Activated CD8-positive, alpha-beta memory T cell treated with anti-CD3 and anti-CD28 coated beads, Interleukin-2, amount 50 U/mL, for 1 hour (primary cell): ENCODE results near the gene UCN.
"Not testable (repeated sequence)": the region's sequence is repeated elsewhere in the genome, so short reads cannot be mapped to it uniquely, and the experiment has no call there.

Experiments
- DNase-seq: peaks from one replicate; pipeline ENCODE4 v3.0.0-alpha.2; 2020; ENCODE audit errors: extremely low read depth

Gene UCN, protein sequence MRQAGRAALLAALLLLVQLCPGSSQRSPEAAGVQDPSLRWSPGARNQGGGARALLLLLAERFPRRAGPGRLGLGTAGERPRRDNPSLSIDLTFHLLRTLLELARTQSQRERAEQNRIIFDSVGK

DNA sequence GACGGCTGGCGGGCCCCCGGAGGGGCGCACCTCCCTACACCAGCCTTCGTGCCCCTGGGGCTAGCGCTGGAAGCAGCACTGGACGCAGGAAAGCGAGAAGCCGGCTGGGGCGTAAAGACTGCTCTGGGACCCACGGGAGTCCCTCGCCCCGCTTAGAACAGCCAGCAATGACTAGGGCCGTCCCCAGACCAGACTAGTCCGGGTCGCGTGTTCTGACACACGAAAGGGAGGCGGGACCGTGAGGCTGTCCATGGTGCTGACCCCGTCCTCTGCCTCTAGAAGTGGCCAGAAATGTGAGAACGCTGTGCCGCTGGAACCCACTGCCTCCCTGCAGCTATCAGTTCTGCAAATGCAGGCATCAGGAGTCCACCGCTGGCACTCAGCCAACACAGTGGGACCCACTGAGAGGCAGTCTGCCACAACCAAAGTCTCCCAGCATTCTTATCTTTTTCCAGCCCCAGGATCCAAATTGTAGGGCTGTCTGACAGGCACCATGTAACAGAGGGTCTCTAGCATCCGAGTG lies at the start of gene UCN:
TSS of gene UCN (minus strand) at position 87 of the 523 bp plus-strand sequence. CDS start 550 bp downstream, outside the sequence.
- no peak for DNase-seq

DNA sequence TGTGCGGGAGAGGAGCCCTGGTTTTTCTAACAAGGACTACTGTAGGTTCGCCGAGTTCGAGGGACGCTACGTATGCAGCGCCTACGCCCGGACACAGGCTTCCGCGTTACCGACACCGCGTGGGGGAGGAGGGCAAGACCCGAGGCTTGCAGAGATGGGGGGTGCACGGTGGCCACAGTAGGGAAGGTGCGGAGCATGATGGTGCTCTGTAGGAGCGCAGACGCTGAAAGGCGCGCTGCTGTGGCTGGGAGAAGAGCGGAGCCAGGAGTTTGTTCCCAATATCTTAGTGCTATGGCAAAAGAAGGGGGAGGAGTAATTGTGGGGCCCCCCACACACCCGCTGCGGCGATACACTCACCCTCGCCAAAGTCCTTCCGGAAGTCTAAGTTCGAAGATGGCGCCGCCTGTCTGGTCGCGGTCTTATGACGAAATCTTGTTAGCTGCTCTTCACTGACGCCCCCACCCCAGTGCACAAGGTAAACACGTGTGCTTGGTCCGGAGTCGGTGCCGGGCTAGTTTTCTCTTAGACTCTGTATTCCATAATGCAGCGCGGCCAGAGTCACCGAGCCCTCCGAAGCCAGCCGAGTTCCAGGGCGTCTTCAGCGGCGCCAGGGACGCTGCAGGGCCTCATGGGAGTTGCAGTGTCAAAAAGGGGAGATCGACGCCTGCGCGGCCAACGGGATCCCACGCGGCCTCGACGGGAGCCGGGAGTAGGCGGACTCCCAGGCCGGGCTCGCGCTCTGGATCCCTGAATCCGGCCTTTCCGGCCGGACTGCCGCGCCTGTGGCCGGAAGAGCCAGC lies 48.3 kb upstream of the UCN start, which contains the start of gene GTF3C2:
TSS of gene GTF3C2 (minus strand) at position 383 of the 800 bp plus-strand sequence. CDS start 13,210 bp downstream, outside the sequence.
- peak; percentile 87 for DNase-seq

DNA sequence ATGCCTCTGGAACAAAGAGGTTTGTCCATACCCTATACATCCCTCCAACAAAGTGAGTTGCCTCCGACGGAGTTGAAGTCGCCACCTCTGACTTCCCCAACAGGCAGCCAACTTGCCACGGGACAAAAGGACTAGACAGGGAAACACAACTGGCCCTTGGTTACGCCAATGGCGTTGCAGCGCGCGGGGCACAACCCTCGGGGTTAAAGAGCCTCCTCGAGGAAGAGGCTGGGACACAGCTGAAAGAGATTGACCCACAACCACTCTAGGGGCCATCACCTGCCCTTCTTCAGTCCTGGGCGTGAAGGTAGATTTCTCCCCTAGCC lies 47.8 kb upstream of the UCN start:
- DNase-seq = no peak

DNA sequence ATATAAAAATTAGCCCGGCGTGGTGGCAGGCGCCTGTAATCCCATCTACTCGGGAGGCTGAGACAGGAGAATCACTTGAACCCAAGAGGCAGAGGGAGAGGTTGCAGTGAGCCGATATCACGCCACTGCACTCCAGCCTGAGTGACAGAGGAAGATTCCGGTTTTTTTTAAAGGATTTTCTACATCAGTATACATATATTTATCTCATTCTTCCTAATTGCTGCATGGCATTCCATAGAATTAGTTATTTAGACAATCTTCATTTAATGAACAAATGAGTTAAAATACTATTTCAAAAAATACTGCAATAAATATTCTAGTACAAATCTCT lies 46.3 kb upstream of the UCN start:
- DNase-seq = no peak

DNA sequence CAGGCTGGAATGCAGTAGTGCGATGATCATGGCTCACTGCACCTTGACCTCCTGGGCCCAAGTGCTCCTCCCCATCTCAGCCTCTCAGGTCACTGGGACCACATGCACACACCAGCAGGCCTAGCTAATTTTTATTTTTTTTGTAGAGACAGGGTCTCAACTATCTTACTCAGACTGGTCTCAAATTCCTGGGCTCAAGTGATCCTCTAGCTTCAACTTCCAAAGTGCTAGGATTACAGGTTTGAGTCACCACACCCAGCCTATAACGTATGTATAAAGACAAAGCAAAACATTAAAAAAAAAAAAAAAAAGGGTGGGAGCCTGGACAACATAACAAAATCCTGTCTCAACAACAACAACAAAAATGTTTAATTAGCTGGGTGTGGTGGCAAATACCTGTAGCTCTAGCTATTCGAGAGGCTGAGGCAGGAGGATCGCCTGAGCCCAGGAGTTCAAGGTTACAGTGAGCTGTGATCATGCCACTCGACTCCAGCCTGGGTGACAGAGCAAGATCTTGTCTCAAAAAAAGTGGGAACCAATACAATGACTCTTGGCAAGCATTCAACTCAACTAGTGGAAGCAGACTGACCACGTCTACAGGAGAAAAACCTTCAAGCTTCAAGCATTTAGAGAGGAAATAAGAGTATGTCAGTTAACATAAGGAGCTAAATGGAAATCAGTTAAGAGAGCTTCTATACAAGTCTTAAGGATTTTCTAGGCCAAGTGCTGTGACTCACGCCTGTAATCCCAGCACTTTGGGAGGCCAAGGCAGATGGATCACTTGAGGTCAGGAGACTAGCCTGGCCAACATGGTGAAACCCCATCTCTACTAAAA lies 45.7 kb upstream of the UCN start:
- DNase-seq = no peak

DNA sequence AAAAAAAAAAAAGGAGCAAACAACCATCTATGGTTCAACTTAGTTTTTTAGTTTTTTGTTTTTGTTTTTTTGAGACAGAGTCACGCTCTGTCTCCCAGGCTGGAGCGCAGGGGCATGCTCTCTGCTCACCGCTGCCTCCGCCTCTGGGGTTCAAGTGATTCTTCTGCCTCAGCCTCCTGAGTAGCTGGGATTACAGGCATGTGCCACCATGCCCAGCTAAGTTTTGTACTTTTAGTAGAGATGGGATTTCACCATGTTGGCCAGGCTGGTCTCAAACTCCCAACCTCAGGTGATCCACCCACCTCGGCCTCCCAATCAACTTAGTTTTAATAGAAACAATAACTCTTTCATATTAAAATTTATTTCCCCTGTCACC lies 45.1 kb upstream of the UCN start:
- not testable (repeated sequence) for DNase-seq

DNA sequence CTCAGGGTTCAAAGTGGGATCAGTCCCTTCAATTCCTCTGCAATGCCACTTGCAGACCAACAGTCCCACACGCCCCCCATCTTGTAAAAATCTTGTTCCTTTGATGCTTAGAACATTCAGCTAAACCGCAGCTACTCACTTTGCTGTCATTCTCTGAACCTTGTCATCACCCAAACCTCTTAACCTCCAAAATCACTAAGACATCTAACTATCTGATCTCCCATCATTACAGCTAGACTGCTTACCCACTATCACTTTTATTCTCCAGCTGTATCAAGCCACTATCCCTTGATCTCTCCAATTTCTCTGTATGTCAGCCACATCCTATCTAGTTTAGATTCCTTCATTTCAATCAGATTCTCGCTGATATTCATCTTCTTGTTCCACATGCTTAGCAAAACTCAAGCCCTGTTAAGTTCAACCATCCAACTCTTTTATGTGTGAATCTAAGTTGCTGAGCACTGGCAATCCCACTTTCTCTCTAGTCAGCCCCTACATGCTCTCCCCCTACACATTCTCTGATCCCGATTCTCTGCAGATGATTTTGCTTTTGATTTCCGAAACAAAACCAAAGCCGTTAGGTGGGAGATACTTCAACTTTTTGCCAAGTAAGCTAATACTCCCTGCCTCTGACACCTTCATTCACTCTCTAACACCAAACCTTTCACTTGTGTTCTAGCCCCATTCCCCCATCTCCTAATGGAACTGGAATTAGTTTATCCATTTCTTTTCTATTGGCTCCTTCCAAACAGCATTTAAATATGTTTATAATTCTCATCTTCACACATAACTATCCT lies 43.8 kb upstream of the UCN start:
- no peak for DNase-seq

DNA sequence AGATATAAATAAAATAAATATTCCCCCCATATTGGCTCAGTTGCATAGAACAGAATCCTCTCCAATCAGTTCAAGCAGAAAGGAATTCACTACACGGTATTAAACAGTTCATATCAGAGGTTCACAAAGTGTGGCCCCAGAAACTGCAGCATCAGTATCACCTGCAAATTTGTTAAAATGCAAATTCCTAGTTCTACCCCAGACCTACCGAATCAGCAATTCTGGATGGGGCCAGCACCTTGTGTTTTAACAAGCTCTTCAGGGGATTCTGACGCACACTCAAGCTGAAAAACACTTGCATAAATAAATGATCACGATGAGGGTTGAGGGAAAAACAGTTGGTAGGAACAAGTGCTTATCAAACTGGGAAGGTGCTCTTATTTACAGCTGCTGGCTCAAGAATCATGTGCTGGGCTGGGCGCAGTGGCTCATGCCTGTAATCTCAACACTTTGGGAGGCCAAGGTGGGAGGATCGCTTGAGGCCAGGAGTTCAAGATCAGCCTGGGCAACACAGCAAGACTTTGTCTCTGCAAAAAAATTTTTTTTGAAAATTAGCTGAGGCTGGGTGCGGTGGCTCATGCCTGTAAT lies 42.0 kb upstream of the UCN start:
- no peak for DNase-seq

DNA sequence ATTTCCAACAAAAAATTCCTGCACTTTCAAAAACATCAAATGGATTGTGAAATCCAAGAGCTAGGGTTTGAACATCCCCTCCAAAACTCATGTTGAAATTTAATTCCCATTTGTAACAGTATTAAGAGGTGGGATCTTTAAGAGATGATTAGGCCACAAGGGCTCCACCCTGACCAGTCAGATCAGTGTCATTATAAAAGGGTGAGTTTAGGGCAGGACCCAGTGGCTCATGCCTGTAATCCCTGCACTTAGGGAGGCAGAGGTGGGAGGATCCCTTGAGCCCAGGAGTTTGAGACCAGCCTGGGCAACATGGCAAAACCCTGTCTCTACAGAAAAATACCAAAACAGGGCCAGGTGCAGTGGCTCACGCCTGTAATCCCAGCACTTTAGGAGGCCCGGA lies 39.4 kb upstream of the UCN start:
- no peak for DNase-seq

DNA sequence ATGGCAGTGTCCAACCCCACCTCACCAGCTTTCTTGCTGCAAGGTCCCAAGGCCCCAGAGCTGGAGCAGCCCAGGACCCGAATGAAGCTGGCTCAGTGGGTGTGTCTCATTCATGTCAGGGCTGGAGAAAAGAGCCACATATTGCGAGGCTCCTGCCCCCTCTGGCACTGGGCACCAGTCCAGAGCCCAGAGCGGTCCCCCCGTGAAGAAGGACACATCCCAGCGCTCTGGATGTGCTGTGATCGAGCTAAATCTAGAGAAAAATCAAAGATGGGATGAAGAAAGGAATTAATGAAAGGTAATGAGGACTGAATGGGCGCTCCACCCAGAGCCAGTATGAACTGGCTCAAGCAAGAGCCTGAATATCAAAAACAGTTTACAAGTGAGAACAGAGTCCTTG lies 27.9 kb upstream of the UCN start:
- DNase-seq = no peak

DNA sequence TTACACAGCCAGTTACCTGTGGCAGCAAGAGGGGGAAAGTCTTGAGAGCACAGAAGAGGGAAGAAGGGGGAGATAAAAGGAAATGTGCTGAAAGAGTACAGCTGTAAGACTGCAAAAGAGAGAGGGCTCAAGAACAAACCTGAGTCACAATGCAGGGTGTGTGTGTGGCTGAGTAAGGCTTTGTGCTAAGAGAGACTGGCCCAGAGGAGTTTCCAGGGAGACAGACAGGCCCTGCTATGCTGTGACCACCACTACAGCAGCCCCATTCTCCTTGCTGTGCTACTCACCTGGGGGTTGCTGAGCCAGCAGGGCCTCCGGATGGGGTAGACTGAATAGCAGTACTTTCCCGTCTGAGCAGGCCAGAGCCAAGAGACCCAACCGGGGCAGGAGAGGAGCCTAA lies 27.1 kb upstream of the UCN start:
- DNase-seq = no peak

DNA sequence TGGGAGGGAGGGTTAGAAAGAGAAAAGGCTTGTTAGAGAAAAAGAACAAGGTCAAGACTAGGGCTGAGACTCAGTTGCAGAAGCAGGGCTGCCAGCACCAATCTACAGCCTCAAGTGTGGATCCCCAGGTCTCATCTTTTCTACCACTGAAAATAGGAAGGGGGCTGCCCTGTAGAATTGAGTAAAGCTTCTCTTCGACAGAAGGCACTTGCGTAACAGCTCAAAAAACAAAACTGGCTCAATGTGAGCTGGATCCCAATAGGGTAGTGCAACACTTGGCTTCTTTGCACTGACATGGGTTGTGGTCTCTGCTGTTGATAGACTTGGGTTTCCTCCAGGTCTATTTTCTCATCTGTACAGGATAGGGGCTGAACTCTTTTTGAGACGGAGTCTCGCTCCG lies 16.5 kb upstream of the UCN start:
- DNase-seq = no peak

DNA sequence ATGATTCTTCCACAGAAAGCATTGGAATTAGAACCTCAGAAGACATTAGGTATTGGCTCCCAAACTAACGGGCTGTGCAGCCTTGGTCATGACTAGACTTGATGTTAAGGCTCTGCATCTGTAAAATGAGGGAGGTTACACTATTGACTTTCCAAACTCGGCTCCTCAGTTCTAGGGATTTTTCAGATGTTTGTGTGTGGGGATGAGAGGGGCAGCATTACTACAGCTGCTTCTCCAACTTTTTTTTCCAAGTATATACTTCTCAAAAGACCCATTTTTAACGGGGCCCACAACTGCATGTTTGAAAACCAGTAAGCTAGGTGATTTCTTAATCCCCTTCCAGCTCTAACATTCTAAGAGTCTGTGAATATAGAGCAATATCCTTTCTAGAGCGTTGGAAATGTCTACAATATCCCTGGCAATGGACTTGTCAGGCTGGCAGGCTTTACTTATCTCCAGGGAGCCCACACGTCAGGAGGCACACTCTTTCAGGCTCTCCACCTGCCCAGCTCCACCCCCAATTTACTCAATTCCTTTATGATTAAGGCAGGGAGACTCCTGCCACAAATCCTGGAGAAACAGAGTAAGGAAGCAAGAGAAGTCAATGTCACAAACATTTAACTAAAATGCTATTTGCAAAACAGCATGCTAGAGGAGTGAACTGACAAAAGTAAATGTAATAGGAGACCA lies 15.5 kb upstream of the UCN start:
- no peak for DNase-seq

DNA sequence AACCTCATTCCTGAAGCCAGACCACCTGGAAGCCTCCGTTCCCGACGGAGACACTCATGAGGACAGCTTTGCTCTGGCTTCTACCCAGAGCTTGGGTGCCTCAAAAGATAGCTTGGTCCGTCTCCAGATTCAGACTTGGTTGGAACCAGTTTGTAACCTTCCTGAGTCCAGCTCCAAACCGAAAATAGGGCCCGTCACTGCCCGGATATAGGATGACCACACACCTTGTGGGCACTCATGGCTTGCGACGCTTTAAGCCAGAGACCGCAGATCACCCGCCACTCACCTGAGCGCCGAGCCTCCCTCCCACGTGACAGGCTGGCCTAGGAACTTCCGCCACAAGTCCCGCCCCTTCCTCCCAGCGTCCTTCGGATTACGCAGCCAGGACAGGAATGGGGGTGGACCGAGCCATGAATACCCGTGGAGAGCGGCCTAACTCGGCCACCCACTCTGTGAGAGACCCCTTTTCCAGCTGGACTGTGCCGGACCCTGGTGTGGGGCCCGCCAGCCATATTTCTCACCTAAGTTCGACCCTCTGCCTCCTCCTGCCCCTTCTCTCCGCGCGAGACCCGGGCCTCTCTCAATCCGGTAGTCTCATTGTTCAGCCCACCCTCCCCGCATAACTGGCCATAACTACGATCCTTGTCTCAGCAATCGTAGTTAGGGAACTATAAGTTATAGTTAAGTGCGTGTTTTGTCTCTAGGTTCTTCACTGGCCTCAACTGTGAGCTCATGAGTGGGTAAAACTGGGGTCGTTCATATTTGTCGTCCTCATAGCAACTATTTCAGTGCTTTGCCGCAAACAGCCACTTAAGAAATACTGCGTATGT lies 14.7 kb upstream of the UCN start, which contains the start of gene MPV17:
TSS of gene MPV17 (minus strand) at position 332 of the 830 bp plus-strand sequence. CDS start 580 bp downstream, outside the sequence.
- peak; percentile 63 for DNase-seq

DNA sequence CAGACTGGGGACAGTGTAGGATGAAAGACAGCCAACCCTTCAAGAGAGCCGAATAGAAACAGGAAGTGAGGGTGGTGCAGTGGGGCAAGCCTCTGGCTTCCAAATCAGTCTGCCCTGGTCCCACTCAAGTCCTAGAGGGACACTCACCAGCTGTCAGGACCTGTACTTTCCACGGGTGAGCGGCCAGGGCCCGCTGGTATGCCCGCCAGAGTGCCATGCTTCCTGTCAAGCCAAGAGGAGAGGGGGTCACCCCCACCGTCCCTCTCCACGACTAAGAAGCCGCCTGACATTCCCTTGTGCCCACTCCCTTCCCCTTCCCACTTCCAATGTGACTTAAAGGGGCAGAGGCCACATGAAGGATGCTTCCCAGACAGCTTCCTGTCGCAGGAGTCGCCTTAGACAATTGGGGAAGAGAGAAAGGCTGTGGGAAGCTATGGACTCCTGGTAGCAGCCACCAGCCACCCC lies 14.1 kb upstream of the UCN start:
- DNase-seq = no peak

DNA sequence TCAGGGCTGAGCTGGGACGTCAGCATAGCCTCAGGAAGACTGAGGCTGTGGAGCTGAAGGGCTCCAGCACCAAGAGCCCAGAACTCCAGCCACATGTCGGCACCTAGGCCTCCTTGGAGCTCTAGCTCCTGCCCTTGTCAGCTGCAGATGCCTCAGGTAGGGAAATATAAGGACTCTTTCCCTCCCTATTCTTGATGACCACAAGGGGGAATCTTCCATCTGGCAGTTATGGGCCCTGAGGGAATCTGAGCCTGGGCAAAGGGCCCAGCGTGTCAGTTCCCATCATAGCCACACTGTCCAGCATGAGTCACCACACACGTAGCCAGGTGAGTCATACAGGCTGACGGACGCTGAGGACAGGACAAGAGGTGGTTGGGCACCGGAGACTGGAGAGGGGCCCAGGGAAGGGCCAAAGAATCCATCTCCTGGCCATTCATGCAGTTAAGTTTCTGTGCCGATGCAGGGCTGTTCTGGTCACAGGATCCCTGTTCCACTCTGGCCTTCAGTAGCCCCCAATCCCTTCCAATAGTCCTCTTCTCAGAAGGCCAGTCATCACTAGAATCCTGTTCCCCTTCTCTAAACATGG lies 12.8 kb upstream of the UCN start:
- DNase-seq = no peak

DNA sequence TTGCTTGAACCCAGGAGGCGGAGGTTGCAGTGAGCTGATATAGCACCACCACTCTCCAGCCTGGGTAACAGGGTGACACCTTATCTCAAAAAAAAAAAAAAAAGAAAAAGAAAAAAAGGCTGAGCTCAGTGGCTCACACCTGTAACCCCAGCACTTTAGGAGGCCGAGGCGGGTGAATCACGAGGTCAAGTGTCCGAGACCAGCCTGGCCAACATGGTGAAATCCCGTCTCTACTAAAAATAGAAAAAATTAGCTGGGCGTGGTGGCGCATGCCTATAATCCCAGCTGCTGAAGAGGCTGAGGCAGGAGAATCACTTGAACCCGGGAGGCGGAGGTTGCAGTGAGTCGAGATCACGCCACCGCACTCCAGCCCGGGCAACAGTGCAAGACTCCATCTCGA lies 11.6 kb upstream of the UCN start:
- DNase-seq = not testable (repeated sequence)

DNA sequence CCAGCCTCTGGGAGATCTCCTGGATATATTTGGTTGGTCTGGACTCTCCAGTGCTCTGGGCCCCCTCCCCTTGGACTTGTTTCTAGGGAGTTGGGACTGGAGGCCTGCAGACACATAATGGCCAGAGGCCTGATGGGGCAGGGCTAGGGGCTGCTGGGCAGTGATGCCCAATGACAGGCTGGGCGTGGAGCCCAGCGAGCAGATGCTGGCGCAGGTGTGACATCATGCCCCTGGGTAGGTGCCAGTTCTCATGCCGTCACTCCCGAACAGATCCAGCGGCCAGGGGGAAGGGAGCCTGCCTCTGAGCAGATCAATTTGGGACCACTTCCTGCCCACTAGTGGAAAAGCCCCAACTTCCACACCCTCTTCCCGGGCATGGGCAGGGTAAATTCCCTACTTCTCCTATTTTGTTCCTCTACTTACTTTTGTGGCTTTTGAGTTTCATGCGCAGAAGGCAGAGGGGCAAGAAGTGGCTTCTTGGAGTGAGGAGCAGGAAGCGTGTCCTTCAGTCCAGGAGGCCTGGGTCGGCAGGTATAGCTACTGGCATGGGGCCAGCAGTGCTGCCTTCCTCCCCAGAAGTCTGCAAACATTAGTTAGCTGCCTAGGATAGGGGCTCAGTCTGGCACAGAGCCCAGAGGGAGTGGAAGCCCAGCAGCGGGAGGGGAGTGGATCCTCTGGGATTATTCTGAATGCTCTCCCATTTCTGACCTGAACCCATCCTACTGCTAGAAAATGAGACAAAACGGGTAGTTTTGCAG lies 8.6 kb upstream of the UCN start:
- DNase-seq = no peak

DNA sequence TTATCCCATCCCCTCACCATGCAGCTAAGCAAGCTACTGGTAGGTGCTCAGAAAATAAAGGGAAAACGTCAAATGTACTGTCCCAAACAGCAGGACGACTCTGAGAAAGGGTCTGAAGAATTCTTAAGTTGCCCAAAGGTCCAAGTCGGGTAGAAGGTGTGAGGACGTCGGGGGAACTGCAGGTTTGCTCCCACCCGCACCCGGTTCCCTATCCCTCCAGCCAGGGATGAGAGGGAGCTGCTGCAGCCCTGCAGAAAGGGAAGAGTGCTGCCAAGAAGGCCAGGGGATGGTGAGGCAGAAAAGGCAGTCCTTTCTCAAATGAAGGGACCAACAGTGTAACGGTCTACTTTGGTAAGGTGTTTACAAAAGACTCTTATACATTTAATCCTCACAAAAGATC lies 6.9 kb upstream of the UCN start:
- no peak for DNase-seq
